NT2/D1 (cell line): ENCODE measurements around the gene GFOD2.
"Not testable (repeated sequence)": the region's sequence is repeated elsewhere in the genome, so short reads cannot be mapped to it uniquely, and the experiment has no call there.

Experiments
- DNase-seq: peaks from one replicate; pipeline ENCODE4 v3.0.0-alpha.2; 2011; ENCODE audit warnings: low read depth, low spot score
- H3K27me3 ChIP-seq: 2 replicates; pipeline ENCODE4 v1.6.0; 2011; ENCODE audit warnings: mild to moderate bottlenecking; ENCODE audit not compliant: insufficient read length, insufficient read depth
- H3K36me3 ChIP-seq: 2 replicates; pipeline ENCODE4 v1.6.1; 2011; ENCODE audit warnings: mild to moderate bottlenecking, low read length, mixed read lengths; ENCODE audit not compliant: insufficient read depth, insufficient read length
- H3K4me1 ChIP-seq: 2 replicates; pipeline ENCODE4 v1.5.1; 2011; ENCODE audit not compliant: insufficient read depth, insufficient read length
- H3K4me3 ChIP-seq: 2 replicates; pipeline ENCODE4 v1.5.1; 2011; ENCODE audit warnings: low read depth; ENCODE audit not compliant: insufficient read length
- H3K9ac ChIP-seq: 2 replicates; pipeline ENCODE4 v1.6.0; 2011; ENCODE audit warnings: low read depth; ENCODE audit not compliant: insufficient read length
- H3K9me3 ChIP-seq: 2 replicates; pipeline ENCODE4 v1.5.1; 2011; ENCODE audit warnings: mild to moderate bottlenecking, low read length; ENCODE audit not compliant: insufficient read depth
- SUZ12 ChIP-seq: IDR thresholded peaks from 2 replicates; pipeline ENCODE4 v1.6.1; 2011; ENCODE audit not compliant: insufficient read length, insufficient read depth; ENCODE audit errors: extremely low read depth
- YY1 ChIP-seq: IDR thresholded peaks from 2 replicates; pipeline ENCODE4 v1.6.1; 2011; ENCODE audit not compliant: insufficient read length, insufficient read depth
- ZNF274 ChIP-seq: IDR thresholded peaks from 2 replicates; pipeline ENCODE4 v1.6.1; 2011; ENCODE audit warnings: mild to moderate bottlenecking, low read depth, low read length

Gene GFOD2

DNA sequence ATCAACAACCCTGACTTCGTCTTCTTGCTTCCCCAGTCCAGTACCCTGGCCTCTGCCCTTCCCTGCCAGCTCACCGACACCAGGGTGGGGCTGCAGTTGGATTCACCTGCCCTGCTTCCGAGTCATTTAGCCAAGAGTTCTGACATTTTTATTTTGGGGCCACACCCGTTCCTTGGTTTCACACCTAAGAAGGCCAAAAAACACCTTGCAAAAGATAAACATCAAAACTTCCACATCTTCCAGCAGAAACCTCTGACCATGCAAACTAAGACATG lies 41.8 kb upstream of the GFOD2 start:
- H3K9ac ChIP-seq, result no peak overlapping the region
- no peaks in the 10 kb centered on the region for H3K27me3 ChIP-seq
- DNase-seq, result no peak
- H3K4me3 ChIP-seq, result no peak overlapping the region
- H3K4me1 ChIP-seq, result peaks cover 2% of the 10 kb centered on the region
- H3K9me3 ChIP-seq, result no peaks in the 10 kb centered on the region
- H3K36me3 ChIP-seq, result peaks cover 41% of the 10 kb centered on the region
- no peak for TF ChIP-seq YY1
- no peak for TF ChIP-seq SUZ12
- TF ChIP-seq ZNF274, result no peak

DNA sequence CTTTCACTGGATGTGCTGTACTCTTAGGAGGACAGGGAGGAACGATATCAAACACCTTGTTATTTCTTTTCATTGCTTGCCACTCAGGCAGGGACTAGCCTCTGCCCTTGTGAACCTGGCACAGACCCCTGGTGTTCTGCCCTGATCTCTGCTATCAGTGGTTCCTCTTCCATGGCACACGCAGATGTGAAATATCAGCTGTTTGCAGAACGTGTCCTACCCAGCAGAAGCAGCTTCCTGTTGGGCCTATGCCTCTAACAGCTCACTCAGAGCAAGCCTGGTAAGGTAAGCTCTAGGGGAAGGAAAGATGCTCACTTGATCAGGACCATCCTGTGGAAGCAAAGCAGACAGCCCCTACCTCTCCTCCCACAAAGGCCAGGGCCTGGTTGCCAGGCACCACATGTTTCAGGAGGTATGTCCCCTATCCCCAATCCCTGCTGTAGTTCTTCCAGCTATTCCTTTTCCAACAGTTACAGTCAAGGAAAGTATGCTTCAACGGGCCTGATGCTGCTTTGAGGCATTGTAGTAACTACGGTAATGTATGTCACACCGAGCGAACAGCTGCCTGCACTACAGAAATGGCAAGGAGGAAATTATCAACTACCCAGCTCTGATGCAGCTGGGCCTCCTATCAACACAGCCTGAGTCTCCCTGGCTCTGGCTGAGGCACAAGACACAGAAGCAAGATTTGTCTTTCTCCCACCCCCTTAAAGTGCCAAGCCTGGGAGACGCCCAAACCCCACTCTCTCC lies 41.3 kb upstream of the GFOD2 start:
- no peak overlapping the region for H3K9ac ChIP-seq
- no peak overlapping the region for H3K4me3 ChIP-seq
- no peaks in the 10 kb centered on the region for H3K9me3 ChIP-seq
- H3K27me3 ChIP-seq, result no peaks in the 10 kb centered on the region
- no peak for DNase-seq
- no peak for TF ChIP-seq YY1
- H3K4me1 ChIP-seq, result peaks cover 2% of the 10 kb centered on the region
- H3K36me3 ChIP-seq, result peaks cover 44% of the 10 kb centered on the region

DNA sequence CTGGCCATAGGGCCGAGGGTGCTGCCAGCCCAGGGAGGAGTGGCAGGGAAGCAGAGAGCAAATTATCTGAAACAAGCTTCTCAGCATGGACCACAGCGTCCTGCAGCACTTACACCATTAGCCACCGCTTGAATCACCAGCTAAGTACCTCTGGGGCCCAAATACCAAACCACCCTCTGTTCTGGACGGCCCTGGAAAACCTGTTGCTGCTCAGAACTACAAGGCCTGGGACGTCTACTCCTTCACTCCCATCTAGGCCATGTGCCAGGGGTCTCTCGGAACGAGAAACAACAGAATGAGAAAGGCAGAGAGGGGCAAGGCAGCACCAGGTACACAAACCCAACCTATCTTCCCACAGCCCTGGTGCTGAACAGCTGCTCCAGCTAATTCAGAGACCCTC lies 39.9 kb upstream of the GFOD2 start:
- Histone ChIP-seq H3K36me3 (peaks cover 46% of the 10 kb centered on the region), H3K4me1 (peaks cover 2% of the 10 kb centered on the region), H3K9ac (no peak overlapping the region), H3K9me3 (no peaks in the 10 kb centered on the region), H3K4me3 (no peak overlapping the region), H3K27me3 (no peaks in the 10 kb centered on the region)
- no peak for DNase-seq
- TF ChIP-seq ZNF274, result no peak
- TF ChIP-seq YY1, result no peak
- no peak for TF ChIP-seq SUZ12

DNA sequence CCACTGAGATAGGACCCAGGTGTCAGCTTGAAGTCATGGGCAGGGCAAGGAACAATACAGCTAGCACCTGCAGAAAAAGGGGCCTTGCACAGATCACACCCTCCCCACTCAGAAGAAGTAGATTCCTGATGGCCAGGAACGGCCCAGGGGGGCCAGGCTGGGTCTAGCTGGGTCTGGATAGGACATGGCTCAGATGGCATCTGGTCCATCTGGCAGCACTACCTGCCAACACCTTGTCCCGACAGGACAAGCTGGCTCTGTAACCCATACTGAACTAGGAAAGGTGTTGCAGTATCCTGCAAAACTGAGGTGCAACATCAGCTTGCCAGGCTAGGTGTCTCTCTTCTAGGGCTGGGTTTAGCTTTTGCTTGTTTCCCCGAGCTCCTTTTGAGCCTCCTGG lies 38.9 kb upstream of the GFOD2 start:
- H3K9me3 ChIP-seq, result no peaks in the 10 kb centered on the region
- no peak for DNase-seq
- H3K4me1 ChIP-seq, result peaks cover 2% of the 10 kb centered on the region
- no peaks in the 10 kb centered on the region for H3K27me3 ChIP-seq
- H3K4me3 ChIP-seq, result no peak overlapping the region
- TF ChIP-seq ZNF274, result no peak
- no peak for TF ChIP-seq YY1
- TF ChIP-seq SUZ12, result no peak
- no peak overlapping the region for H3K9ac ChIP-seq
- peaks cover 40% of the 10 kb centered on the region for H3K36me3 ChIP-seq

DNA sequence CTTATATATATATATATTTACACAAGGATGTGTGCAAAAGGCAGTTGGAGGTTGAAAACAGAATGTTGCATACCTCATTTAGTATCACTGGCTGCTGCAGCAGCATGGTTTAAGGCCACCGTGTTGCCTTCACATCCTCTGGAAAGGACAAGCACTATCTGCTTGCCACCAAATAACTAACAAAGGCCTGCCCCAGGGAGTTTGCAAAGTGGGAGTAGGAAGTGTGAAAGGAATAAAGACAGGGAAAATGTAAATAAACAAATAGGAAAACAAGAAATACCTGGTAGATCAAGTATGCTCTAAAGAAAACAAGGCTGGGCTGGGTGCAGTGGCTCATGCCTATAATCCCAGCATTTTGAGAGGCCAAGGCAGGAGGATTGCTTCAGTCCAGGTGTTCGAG lies 33.5 kb upstream of the GFOD2 start:
- no peak overlapping the region for H3K9ac ChIP-seq
- TF ChIP-seq YY1, result no peak
- TF ChIP-seq SUZ12, result no peak
- TF ChIP-seq ZNF274, result no peak

DNA sequence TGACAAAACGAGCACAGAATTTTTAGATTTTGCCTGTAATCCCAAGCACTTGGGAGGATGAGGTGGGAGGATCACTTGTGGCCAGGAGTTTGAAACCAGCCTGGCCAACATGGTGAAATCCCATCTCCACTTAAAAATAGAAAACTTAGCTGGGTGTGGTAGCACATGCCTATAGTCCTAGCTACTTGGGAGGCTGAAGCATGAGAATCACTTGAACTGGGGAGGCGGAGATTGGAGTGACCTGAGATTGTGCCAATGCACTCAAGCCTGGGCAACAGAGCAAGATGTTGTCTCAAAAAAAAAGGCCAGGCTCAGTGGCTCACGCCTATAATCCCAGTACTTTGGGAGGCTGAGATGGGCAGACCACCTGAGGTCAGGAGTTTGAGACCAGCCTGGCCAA lies 32.2 kb upstream of the GFOD2 start:
- Histone ChIP-seq H3K36me3 (peaks cover 10% of the 10 kb centered on the region), H3K4me1 (peaks cover 19% of the 10 kb centered on the region)
- not testable (repeated sequence) for DNase-seq, H3K9me3 ChIP-seq, H3K9ac ChIP-seq, H3K27me3 ChIP-seq, H3K4me3 ChIP-seq

More for the DNA sequence above, 33.5 kb upstream of the GFOD2 start:
- no peaks in the 10 kb centered on the region for H3K9me3 ChIP-seq
- H3K4me1 ChIP-seq, result peaks cover 22% of the 10 kb centered on the region
- H3K36me3 ChIP-seq, result peaks cover 13% of the 10 kb centered on the region
- no peaks in the 10 kb centered on the region for H3K27me3 ChIP-seq
- no peak for DNase-seq
- H3K4me3 ChIP-seq, result no peak overlapping the region

DNA sequence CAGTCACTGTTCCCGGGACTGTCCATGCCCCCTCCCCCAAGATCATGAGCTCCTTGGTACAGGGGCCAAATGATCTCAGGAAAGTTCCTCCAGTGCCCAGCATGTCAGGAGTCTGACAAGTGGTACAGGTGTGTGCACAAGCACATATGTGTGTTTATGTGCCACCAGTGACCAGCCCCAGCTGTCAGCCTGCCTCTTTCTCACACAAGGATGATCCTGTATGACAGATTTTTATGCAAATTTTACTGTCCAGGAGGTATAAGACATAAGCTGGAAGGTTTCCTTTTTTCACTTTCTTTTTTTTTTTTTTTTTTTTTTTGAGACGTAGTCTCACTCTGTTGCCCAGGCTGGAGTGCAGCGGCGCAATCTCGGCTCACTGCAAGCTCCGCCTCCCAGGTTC lies 31.4 kb upstream of the GFOD2 start:
- TF ChIP-seq ZNF274 (no peak), YY1 (no peak), SUZ12 (no peak)
- no peak for DNase-seq
- Histone ChIP-seq H3K4me1 (peaks cover 19% of the 10 kb centered on the region), H3K4me3 (no peak overlapping the region), H3K9ac (no peak overlapping the region), H3K9me3 (no peaks in the 10 kb centered on the region), H3K27me3 (no peaks in the 10 kb centered on the region), H3K36me3 (peaks cover 7% of the 10 kb centered on the region)

DNA sequence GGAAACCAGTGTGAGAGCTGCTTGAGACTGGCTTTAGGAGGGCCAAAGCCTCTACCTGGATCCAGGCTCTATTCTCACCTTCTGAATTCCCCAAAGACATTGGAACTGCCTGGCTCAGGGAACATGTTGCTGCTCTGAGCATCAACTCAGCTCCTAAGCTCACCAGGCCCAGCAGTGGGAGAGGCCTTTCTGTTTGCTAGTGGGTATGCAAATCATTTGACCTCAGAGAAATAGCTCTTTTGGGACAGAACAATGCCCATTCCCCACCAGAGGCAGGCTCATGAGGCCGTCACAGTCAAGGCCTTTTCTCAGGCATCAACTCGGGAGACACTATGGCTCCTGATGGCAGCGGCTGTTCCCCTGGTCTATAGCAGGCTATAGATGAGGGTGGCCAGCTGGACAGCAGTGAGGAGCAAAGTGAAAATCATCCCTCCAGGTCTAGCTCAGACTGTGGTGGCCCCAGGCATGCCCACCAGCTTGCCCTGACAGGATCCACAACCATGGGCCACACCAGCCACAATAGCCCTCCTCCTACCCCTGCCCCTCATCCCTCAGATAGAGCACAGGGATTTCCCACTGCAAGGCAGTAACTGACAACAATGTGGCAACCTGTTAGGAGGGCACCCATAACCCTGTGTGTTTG lies 30.4 kb upstream of the GFOD2 start:
- H3K9ac ChIP-seq, result no peak overlapping the region
- peaks cover 7% of the 10 kb centered on the region for H3K36me3 ChIP-seq
- H3K4me1 ChIP-seq, result peaks cover 19% of the 10 kb centered on the region
- no peaks in the 10 kb centered on the region for H3K27me3 ChIP-seq
- no peaks in the 10 kb centered on the region for H3K9me3 ChIP-seq
- no peak overlapping the region for H3K4me3 ChIP-seq
- no peak for DNase-seq
- TF ChIP-seq YY1, result no peak
- TF ChIP-seq ZNF274, result no peak
- no peak for TF ChIP-seq SUZ12
